ENCODE data around the gene OR52M1. TPM values are rescaled to one million over a fixed set of nuclear protein-coding genes. Genes with fewer than 3 reads are reported as not detected.

OR52M1 gene
- not detected in 2 replicates for total RNA-seq

DNA sequence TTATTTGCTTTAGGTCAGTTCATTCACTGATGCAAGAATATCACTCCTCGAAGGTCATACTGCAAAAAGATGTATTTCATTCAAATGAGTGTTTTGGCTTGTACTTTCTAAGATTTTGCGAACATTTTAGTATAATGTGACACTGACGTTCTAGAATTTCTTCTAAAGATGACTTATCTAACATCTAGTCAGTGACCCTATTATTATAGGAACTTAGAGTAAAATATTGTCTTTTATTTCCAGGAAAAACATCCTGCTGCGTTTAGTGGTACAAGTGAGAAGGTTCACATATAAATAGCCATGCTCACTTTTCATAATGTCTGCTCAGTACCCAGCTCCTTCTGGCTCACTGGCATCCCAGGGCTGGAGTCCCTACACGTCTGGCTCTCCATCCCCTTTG lies at the start of gene OR52M1:
Gene OR52M1, plus strand, starts transcription at position 301 of the 400 bp plus-strand sequence. Its CDS starts 0 bp downstream, at position 301.
- TF ChIP-seq, protein P1, sequence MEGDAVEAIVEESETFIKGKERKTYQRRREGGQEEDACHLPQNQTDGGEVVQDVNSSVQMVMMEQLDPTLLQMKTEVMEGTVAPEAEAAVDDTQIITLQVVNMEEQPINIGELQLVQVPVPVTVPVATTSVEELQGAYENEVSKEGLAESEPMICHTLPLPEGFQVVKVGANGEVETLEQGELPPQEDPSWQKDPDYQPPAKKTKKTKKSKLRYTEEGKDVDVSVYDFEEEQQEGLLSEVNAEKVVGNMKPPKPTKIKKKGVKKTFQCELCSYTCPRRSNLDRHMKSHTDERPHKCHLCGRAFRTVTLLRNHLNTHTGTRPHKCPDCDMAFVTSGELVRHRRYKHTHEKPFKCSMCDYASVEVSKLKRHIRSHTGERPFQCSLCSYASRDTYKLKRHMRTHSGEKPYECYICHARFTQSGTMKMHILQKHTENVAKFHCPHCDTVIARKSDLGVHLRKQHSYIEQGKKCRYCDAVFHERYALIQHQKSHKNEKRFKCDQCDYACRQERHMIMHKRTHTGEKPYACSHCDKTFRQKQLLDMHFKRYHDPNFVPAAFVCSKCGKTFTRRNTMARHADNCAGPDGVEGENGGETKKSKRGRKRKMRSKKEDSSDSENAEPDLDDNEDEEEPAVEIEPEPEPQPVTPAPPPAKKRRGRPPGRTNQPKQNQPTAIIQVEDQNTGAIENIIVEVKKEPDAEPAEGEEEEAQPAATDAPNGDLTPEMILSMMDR (IDR thresholded peaks at IDR 0.05; ENCODE audit: insufficient read depth, low read depth, low read length) = no peak
- no peak for DNase-seq (ENCODE audit: low read depth)
- no peak within 1 kb of the TSS for H3K4me3 ChIP-seq (ENCODE audit: low read depth, low read length)

DNA sequence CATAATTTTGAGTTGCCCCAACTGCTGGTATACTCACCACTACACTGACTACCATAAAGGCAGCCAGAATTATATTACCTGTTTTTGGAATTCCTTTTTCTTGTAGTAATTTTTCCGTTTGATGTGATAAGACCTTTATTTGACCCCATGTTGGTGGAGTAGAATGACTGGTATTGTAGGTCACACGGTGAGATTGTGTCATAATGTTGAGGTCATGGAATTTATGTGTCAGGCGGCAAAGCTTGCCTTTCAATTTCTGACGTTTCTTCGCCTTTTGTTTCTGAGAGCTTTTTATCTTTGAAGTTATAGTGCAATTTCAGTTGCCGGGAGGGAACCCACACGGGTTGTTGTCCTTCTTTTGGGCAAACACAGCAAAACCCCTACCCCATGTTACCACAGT lies 49.5 kb upstream of the OR52M1 start:
- no peak overlapping the region for H3K4me3 ChIP-seq (ENCODE audit: low read depth, low read length)
- DNase-seq (ENCODE audit: low read depth) = no peak
- TF ChIP-seq, protein P1 (IDR thresholded peaks at IDR 0.05; ENCODE audit: insufficient read depth, low read depth, low read length) = no peak

- TF ChIP-seq, protein P1 (IDR thresholded peaks at IDR 0.05; ENCODE audit: insufficient read depth, low read depth, low read length) = no peak
- no peak overlapping the region for H3K4me3 ChIP-seq (ENCODE audit: low read depth, low read length)
- DNase-seq (ENCODE audit: low read depth) = no peak
These were observed 49.0 kb upstream of the OR52M1 start for GRCh38 chr11:4495986-4496385.

- TF ChIP-seq, protein P1 (IDR thresholded peaks at IDR 0.05; ENCODE audit: insufficient read depth, low read depth, low read length) = no peak
- no peak overlapping the region for H3K4me3 ChIP-seq (ENCODE audit: low read depth, low read length)
- no peak for DNase-seq (ENCODE audit: low read depth)
These were observed 48.3 kb upstream of the OR52M1 start for GRCh38 chr11:4496557-4497248.

DNA sequence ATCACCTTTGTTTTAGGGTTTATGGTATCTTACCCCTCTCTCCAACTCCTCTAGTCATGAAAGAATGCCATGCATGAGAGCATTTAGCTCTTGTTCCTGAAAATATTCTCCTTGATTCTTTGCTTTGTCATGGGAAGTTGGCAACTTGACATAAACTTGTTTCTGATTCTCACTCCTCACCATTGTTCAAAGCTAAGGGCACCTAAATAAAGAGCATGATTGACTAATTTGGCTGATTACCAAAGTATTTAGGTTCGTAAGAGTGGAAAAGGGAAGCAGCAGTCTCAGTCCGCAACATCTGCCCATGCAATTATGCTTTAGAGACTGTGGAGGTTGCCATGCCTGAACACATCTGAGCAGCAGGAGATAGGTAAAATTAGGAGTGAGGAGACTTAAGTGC lies 36.1 kb upstream of the OR52M1 start:
- TF ChIP-seq, protein P1 (IDR thresholded peaks at IDR 0.05; ENCODE audit: insufficient read depth, low read depth, low read length) = no peak
- no peak for DNase-seq (ENCODE audit: low read depth)
- H3K4me3 ChIP-seq (ENCODE audit: low read depth, low read length) = no peak overlapping the region

DNA sequence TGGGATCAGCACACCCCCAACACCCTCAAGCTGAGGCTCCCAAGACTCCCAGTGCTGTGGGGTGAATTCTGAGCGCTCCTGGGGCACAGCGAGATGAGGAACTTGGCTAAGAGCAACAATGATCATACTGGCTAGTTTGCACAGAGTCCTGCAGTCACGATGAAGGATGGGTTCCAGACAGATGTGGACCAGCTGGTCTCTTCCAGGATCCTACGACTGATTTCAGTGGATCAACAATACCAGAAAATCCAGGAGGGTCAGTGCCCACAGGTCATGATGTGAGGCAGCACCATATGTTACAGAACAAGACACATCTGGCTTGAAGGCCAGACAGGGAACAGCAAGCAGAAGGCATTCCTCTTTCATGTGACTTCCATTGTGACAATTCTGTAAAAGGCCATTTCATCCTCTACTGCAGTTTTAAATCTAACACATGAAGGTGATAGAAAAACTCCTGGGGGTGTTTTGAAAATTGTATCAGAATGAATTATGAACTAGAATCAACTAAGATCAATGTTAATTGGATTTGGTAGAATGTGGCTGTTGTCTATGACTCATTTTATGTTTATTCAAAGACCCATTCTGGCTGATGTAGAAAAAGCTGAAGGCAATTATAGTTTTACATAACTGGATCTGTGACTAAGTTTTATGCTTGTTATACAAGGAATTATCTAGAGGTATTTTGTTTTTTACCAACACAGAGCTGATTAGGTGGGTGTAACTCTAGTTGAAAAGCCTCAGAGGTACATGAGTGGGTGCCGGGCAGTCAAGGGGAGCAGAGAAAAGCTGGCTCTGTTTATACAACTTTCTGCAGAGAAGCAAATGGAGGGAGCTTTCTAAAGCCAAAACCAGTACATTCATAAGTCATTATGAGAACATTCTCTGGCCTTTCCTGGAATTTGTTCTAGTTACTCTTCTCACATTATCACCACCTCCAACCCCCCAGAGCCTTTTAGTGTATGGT lies 33.4 kb upstream of the OR52M1 start:
- TF ChIP-seq, protein P1 (IDR thresholded peaks at IDR 0.05; ENCODE audit: insufficient read depth, low read depth, low read length) = no peak
- DNase-seq (ENCODE audit: low read depth) = no peak

More for the DNA sequence above, 33.4 kb upstream of the OR52M1 start:
- H3K4me3 ChIP-seq (ENCODE audit: low read depth, low read length) = no peak overlapping the region
